ENCODE results near the gene COQ5.
A peak's percentile ranks its signal among the peaks of the same experiment; 100 is the strongest.

COQ5 gene

DNA sequence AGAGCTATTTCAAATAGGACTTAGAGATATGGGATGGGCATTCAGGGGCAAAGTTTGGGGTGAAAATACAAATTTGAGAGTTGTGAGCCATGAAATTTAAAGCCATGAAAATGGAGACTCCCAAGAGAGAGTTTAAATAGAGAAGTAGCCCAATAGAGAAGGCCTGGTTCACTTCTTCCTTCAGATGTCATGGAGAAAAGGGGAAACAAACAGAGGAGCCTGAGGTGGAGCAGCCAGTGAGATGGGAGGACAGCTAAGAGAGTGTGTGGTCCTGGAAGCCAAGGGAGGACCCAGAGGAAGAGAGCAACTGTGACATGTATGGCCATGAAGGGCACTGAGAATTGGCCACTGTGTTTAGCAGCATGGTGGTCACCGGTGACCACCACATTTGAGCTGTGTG, 45.3 kb downstream of the COQ5 start:
- no peak for DNase-seq (ENCODE audit: low read depth)

DNA sequence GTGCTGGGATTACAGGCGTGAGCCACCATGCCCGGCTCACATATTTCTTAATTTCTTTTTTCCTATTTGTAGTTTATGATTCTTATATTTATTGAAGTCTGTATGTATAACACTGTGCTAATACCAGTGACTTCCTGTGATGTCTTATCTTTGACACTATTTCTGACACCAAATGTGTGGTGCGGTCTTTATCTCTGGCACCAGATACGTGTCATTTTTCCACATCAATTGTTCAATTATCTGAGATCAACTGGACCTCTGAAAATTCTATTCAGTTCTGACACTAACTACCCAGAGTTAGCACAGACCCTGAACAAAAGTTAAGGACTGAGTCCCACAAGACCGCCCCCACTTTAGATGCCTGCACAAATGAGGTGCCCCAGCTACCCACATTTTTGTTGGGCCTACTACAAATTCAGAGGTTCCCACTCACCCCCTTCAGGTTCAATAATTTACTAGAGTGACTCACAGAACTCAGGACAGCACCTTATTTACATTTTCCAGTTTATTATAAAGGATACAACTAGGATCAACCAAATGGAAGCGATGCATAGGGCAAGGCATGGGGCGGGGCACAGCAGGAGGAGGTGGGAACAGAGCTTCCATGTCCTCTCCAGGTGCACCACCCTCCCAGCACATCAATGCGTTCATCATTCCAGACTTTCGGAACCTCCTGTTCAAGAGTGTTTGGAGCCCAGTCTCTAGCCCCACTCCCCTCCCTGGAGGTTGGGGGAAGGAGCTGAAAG, 47.8 kb downstream of the COQ5 start:
- no peak for DNase-seq (ENCODE audit: low read depth)

DNA sequence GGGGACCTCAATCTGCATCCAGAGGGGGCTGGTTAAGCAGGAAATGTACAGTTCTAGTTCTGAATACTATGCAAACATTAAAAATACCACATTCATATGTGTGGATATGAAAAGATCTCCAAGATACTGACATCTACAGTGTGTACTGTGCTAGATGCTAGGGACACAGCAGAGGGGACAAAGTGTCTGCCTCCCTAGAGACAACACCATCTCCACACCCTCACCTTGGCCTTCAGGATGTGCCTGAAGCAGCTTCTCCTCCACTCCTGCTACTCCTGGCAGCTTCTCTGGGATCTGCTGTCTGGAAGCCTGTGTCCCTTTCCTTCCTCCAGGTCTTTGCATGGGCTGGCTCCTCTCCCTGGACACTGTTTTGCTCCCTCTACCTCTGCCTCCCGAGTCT, 48.7 kb downstream of the COQ5 start:
- DNase-seq (ENCODE audit: low read depth) = no peak

DNA sequence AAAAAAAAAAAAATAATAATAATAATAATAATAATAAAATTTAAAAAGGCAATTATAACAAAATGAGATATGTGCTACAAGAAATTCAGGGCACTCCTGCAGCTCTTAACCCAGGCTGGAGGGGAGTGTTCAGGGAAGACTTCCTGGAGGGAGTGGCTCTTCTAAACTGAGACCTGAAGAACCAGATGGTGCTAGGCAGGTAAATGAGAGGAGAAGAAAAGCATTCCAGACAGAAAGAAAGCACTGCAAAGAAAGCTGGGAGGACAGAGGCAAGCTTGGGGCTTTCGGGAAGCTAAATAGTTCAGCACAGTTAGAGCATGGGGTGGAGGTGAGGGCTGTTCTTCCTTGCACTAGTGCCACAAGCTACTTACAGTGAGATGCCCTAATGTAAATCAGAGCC, 49.5 kb downstream of the COQ5 start:
- DNase-seq (ENCODE audit: low read depth) = no peak

DNA sequence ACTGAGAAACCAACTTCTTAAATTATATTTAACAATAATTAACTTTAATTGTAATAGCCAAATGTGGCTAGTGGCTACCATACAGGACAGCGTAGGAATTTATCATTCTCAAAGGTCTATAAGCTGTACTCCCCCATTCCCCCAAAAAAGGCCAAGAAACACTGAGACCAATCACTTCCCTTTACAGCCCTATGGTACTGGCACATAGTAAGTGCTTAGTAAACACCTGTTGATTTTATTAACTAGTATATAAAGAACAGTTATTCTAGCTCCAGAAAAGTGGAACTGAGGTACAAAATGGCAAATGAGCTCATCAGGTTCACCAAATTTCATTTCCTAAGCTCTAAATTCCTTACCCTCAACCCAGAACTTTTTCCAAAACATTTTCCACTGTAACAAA, 53.3 kb downstream of the COQ5 start:
- DNase-seq (ENCODE audit: low read depth) = no peak

DNA sequence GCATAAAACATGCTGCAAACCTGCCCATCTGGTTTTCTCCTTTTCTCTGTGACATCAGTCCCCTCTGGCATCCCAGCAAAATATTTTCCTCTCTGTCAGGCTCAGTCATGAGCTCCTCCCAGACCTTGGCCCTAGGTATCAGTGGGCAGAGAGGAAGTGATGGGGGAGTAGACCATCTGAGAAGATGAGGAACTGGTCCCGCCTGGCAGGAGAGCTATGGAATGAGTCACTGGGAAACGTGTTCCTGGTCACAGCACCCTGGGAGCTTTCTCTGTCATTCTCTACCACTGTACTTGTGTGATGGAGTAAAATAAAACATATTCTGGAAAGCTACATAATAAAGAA, 54.4 kb downstream of the COQ5 start:
- no peak for DNase-seq (ENCODE audit: low read depth)

DNA sequence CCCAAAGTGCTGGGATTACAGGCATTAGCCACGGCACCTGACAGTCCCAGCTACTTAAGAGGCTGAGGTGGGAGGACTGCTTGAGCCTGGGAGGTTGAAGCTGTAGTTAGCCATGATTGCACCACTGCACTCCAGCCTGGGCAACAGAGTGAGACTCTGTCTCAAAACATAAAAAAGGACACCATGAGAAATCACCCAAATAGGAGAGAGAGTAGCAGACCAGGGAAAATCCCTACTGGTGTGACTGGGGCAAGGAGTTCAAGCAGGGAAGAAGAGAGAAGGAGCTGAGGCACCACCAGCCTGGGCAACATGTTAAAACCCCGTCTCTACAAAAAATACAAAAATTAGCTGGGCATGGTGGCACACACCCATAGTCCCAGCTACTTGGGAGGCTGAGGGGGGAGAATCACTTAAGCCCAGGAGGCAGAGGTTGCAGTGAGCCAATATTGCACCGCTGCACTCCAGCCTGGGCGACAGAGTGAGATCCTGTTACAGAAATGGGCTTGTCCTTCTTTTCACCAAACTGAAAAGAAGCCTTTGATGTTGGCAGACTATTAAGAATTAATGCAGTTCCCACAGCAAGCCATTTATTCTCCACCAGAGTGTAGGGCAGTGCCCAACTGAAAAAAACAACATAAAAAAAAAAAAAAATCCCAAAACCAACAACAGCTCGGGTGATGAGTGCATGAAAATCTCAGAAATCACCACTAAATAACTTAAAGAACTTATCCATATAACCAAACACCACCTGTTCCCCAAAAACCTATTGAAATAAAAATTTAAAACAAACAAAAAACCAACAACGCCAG, 54.9 kb downstream of the COQ5 start:
- no peak for DNase-seq (ENCODE audit: low read depth)

DNA sequence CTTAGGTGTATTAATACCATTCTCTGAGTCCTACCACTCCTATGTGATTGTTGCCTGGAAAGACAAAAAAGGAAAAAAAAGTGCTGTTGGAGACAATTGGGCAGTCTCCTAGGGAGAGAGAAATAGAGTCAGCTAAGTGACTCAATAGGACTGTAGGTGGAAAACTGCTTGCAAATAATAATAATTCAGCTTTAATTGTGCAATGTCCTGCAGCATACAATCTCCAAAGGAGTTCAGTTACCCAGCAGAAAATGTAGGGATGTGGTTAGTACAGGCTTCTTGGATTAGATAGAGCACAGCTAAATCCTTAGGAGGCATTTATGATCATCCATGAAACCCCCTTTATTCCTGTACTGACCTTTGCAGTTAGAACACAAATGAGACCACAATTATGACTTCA, 56.4 kb downstream of the COQ5 start:
- DNase-seq (ENCODE audit: low read depth) = no peak

DNA sequence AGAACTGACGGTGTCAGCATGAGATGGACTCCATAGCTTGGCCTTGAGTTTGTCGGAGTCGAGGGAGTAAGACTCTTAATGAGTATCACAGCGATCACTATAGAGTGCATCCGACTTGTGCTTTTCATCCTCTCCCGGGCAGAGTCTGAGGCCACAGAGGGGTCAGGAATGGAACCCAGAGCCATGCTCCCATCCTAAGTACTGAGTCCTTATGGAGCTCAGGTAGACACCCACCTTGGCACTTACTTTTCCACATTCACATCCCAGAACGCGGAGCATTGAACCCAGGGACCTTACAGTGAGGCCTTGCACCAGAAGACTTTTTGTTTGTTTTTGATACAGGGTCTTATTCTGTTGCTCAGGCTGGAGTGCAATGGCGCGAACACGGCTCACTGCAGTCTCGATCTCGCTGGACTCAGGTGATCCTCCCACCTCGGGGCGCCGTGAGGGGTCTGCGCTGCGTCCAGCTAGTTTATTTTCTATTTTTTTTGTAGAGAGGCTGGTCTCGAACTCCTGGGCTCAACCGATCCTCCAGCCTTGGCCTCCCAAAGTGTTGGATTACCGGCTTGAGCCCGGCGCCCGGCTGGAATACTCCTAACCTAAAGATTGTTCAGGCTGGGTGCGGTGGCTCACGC, 58.7 kb downstream of the COQ5 start:
- DNase-seq (ENCODE audit: low read depth) = no peak

DNA sequence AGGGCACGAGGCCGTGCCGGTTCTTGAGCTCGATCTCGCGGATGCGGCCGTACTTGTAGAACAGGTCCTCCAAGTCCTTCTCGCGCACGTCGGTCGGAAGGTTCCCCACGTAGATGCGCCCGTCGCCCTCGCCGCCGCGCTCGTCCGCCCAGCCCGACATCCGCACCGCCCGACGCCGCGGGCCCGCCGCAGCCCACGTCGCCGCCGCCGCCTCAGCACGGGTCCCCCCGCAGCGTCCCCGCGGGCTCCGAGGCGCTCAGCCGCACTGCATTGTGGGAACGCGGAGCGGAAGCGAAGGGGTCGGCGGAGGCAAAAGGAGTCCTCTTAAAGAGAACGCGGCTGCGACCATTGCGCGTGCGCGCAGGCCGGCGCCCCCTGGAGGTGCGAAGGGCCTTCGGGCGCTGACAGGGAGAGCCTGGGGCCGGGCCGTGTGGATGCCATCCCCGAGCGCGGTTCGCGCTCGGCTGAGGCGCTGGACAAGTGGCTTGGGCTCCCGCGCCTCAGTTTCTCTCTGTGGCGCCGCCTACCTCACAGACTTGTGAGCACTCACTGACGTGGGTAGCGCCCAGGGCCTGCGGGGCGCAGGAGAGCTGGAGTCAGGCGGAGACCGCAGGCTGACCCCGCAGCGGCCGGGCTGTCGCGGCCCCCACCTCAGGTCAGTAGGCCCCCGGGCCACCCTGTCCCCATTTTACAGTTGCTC, 59.4 kb downstream of the COQ5 start, which contains the start of gene SRSF9:
Gene SRSF9, minus strand, starts transcription at position 299 of the 700 bp plus-strand sequence. Its CDS starts 139 bp downstream, at position 160.
- peak; percentile 96 for DNase-seq (ENCODE audit: low read depth)

DNA sequence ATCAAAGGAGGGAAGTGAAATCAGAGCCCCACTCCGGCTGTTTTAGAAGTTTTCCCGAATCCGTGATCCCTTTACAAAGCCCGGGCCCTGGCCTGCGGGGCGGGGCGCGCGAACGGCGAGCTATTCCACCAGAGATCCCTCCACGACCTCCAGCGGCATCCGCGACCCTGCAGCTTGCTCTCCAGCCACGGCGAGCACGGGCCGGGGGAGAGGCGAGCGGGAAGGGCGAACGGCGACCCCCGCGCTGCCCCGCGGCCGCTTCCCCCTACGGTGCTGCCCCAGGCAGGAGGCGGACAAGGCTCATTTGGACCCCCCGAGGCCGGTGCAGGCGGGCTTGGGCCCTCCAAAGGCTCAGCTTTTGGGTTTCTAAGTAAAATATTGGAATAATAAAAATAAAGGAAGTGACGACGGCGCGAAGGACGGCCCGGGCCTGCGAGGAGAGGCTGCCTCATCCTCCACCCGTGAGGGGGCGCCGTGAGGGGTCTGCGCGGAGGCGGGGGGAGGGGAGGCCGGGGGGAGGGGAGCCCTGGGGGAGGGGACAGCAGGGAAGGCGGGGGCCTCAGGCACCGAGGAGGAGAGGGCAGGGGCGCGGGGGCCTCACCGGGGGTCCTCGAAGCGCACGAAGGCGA, 60.0 kb downstream of the COQ5 start:
- DNase-seq (ENCODE audit: low read depth) = peak; percentile 47

DNA sequence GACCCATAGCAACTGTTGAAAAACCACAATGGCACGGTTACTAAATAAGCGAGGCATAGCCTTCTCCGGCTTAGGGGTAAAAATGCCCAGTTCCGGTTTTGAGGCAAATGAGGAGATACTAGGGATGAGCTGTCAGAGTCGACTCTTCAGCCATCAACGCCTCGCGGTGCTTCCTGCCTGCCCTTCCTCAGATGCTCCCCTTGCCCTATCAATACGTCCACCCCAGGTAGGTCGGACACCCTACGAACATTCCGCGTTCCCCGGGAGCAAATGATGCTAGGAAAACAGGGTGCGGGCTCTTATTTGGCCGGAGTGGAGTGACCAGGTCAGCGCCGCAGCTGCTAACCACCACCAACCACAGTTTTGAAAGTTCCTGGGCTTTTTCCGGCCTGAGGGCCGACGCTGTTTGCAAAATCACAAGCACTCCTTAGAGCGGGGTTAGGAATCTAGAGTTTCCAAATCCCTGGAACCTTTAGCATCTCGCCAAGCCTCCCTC, 60.6 kb downstream of the COQ5 start:
- DNase-seq (ENCODE audit: low read depth) = no peak

DNA sequence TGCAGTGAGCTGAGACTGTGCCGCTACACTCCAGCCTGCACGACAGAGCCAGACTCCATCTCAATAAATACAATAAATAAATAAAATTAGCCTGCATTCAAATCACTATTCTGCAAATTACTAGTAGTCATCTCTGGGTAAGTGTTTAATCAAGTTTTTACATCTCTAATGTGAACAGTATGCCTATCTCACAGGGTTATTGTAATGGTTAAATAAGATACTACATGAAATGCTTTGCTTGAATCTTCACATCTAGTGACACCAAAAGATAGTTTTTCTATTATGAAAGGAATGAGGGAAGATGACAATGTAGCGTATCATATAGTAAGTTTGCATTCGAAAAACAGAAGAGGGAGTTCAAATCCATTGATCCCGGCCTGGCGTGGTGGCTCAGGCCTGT, 61.5 kb downstream of the COQ5 start:
- no peak for DNase-seq (ENCODE audit: low read depth)

DNA sequence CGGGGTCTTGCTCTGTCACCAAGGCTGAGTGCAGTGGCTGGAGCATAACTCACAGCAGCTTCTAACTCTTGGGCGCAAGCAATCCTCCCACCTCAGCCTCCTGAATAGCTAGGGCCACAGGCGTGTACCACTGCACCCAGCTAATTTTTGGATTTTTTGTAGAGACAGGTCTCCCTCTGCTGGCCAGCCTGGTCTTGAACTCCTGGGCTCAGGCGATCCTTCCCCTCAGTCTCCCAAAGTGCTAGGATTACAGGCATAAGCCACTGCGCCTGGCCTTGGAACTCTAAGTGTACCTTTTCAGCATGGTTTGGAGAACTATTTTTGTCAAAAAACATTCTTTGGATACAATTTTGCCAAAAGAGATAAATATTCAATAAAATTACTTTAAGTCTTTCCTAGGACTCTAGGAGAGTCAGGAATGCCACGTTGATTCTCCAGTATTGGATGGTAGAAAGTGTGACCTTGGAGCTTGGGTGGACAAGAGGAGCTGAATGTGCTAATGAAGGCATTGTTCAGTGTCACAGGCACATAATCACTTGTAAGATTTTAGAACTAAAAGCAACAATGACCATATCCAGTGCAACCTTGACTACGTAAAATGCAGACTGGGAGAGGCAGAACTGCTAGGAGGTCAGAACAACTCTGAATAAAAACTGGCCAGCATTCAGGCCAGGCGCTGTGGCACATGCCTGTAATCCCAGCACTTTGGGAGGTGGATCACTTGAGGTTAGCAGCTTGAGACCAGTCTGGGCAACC, 62.2 kb downstream of the COQ5 start:
- no peak for DNase-seq (ENCODE audit: low read depth)

DNA sequence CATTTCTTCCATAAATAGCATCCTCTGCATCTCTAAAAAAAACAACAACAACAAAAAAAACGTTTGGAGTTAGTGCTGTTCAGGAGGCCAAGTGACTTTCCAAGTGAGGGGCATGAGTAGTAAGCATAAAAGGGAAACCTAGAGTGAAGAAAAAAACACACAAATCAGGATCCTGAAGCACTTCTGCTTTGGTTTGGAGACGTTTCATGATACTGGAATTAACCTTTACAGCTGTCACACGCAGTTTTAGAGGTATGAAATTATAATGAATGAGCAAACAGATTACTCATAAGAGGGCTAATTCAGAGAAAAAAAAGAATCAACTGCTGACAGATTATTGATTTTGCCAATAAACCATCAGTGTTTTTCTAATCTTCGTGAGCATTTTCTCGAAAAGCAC, 63.2 kb downstream of the COQ5 start:
- DNase-seq (ENCODE audit: low read depth) = no peak

DNA sequence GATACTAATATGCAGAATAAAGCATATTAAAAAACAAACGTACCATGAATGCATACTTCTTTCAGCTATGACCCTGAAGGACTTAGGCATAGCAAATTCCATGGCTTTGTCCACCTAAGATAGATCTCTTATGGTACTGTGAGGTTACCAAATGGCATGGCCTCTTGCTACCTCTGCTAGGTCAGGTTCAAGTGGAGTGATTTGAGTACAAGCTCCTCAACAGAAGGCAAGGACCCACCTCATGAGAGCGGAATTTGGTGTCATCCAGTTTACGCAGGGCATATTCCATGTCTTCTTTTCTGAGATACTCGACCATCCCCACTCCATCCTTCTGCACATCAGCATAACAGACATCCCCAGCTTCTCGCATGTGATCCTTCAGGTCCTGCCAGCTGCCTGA, 65.2 kb downstream of the COQ5 start:
- DNase-seq (ENCODE audit: low read depth) = no peak

DNA sequence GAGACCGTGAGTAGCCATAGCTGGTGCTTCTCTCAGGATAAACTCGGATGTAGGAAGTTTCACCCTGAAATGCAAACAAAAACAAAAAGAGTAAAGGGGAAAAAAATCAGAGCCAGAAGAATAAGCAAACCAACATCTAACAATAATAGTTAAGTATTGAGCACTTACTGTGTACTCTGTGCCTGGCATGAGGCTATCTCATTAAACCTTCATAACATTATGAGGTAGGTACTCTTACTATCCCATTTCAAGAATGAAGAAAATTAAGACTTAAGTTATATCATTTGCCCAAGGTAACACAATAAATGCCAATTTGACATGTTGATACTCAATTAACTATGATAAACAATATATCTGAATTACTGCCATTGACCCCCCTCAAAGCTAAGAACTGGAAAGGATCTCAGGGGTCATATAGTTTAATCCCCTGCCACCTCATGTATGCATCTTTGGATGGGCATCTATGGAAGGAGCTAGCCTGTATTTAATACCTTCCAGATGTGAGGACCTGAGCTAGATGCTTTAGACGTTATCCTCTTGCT, 66.8 kb downstream of the COQ5 start:
- DNase-seq (ENCODE audit: low read depth) = no peak

DNA sequence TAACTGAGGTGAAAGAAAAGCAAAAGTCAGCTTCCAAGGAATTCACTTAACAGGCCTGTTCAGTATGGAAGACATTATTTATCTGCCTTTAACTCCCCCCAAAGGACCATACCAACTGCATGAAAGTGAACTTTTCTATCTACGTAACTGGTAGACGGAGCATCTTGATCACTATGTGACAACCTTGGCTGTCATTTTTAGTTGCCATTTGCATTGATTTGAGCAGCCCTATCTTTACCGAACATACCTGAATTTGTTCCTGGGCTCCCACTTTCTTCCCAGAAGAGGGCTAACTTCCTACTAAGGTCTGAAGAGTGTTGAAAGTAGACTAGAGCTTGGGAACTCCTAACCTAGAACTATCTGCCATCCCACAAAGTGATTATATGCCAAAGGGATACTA, 68.8 kb downstream of the COQ5 start:
- no peak for DNase-seq (ENCODE audit: low read depth)

DNA sequence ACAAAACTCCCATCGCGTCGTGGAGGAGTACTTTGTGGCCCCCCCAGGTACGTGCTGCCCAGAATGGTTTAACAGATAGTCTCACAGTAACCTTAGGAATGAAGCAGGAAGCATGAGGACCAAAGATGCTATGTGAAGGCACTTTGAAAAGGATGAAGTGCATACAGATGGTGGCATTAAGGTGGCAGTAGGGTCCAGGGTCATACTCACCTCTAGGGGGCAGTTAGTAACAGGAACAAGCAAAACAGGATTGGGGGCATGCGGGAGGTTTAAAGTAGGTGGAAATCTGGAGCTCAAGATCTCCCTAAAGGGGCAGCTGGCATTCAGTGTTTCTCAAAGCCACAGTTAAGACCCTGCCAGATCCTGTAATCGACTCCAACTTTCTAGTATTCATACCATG, 71.8 kb downstream of the COQ5 start:
- no peak for DNase-seq (ENCODE audit: low read depth)

DNA sequence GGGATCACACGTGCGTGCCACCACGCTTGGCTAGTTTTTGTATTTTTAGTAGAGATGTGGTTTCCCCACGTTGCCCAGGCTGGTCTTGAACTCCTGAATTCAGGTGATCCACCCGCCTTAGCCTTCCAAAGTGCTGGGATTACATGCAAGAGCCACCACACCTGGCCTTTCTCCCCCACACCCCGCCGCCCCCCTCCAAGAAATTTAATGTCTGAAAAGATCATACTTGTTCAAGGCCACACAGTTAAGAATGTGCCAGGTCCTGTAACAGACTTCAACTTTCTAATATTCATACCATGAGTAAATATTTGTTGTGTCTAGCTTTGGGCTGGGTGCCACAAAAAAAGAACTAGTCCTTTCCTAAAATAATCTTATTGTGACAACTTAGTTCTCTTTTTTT, 73.7 kb downstream of the COQ5 start:
- no peak for DNase-seq (ENCODE audit: low read depth)

DNA sequence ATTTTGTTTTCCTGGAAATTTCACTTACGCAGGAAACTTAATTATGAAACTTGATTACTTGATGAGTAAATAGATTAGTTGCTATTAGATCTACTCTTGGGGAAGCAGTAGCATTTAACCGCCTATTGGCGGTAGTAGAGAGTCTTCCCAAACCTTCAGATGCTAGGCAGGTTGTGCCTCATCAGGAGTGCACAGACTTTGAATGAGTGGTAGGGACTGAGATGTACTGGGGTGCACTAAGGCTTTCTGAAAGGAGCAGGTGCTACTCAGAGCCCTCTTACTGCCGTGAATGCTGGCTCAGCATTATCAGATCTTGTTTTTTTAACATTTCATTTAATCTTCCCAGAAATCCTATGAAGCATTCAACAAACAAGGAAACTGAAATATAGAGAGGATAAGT, 75.0 kb downstream of the COQ5 start:
- no peak for DNase-seq (ENCODE audit: low read depth)

Data from stimulated activated CD8-positive, alpha-beta memory T cell treated with anti-CD3 and anti-CD28 coated beads, Interleukin-12 subunit alpha, Interleukin-12 subunit beta, amount 100 ng/mL, for 4 hours (primary cell).